HL-60 (cell line): ENCODE measurements around the gene HOXD8.

Source experiments
- CTCF ChIP-seq: IDR thresholded peaks from one replicate; pipeline ENCODE4 v1.5.1; 2011; ENCODE audit warnings: low read length, control low read depth, inconsistent platforms; ENCODE audit not compliant: insufficient read depth
- GABPA ChIP-seq: IDR thresholded peaks from 2 replicates; pipeline ENCODE4 v1.6.1; 2012; ENCODE audit warnings: low read depth
- POLR2AphosphoS5 ChIP-seq: IDR thresholded peaks from 2 replicates; pipeline ENCODE4 v1.6.1; 2012; ENCODE audit warnings: low read depth
- REST ChIP-seq: IDR thresholded peaks from 2 replicates; pipeline ENCODE4 v1.6.1; 2012; ENCODE audit warnings: low read depth; ENCODE audit not compliant: insufficient replicate concordance

- TF ChIP-seq REST (no peak), CTCF (no peak), POLR2AphosphoS5 (no peak), GABPA (no peak)
Observed at GRCh38 chr2:176131848-176132158, 2.3 kb downstream of the HOXD8 start.
